HEK293 (cell line): Measurements from ENCODE around the gene PIP5K1B.

Source experiments
- ATF2 ChIP-seq: fragments of 450-650 bp; formaldehyde crosslinking; IDR thresholded peaks from 2 replicates; pipeline ENCODE4 v1.5.1; 2016; ENCODE audit warnings: missing biosample characterization, missing genetic modification characterization, low read depth
- YY1 ChIP-seq: fragments of 450-650 bp; formaldehyde crosslinking; IDR thresholded peaks from 2 replicates; pipeline ENCODE4 v1.5.1; 2018; ENCODE audit warnings: missing biosample characterization, missing genetic modification characterization
- ZBTB21 ChIP-seq: fragments of 450-650 bp; formaldehyde crosslinking; IDR thresholded peaks from 2 replicates; pipeline ENCODE4 v1.5.1; 2017; ENCODE audit warnings: missing biosample characterization, missing genetic modification characterization
- ZBTB6 ChIP-seq: fragments of 450-650 bp; formaldehyde crosslinking; IDR thresholded peaks from 2 replicates; pipeline ENCODE4 v1.5.1; 2017; ENCODE audit warnings: missing biosample characterization, missing genetic modification characterization
- ZNF341 ChIP-seq: fragments of 450-650 bp; formaldehyde crosslinking; IDR thresholded peaks from 2 replicates; pipeline ENCODE4; 2016; ENCODE audit warnings: low read depth, missing biosample characterization, missing genetic modification characterization
- ZNF549 ChIP-seq: fragments of 450-650 bp; IDR thresholded peaks from 2 replicates; pipeline ENCODE4 v1.5.1; 2018; ENCODE audit warnings: missing biosample characterization, missing genetic modification characterization, mild to moderate bottlenecking, inconsistent platforms, moderate library complexity
- ZNF571 ChIP-seq: fragments of 450-650 bp; formaldehyde crosslinking; IDR thresholded peaks from 2 replicates; pipeline ENCODE4 v1.5.0; 2017; ENCODE audit warnings: missing biosample characterization, missing genetic modification characterization
- ZNF629 ChIP-seq: fragments of 450-650 bp; formaldehyde crosslinking; IDR thresholded peaks from 2 replicates; pipeline ENCODE4 v1.5.1; 2017; ENCODE audit warnings: missing biosample characterization, missing genetic modification characterization
- ZNF677 ChIP-seq: fragments of 450-650 bp; IDR thresholded peaks from 2 replicates; pipeline ENCODE4 v1.5.0; 2018; ENCODE audit warnings: missing biosample characterization, mild to moderate bottlenecking, missing genetic modification characterization, moderate library complexity
- TF ChIP-seq, protein P1 (sequence below): fragments of 450-650 bp; formaldehyde crosslinking; IDR thresholded peaks from 2 replicates; pipeline ENCODE4 v1.5.1; 2016; ENCODE audit warnings: missing biosample characterization, missing genetic modification characterization
- TF ChIP-seq, protein P2 (sequence below): fragments of 450-650 bp; formaldehyde crosslinking; IDR thresholded peaks from 2 replicates; pipeline ENCODE4 v1.5.1; 2016; ENCODE audit warnings: missing biosample characterization, missing genetic modification characterization

GRCh38 chr9:68934329-68934644, 229.2 kb downstream of the PIP5K1B start:
- TF ChIP-seq, protein P1, sequence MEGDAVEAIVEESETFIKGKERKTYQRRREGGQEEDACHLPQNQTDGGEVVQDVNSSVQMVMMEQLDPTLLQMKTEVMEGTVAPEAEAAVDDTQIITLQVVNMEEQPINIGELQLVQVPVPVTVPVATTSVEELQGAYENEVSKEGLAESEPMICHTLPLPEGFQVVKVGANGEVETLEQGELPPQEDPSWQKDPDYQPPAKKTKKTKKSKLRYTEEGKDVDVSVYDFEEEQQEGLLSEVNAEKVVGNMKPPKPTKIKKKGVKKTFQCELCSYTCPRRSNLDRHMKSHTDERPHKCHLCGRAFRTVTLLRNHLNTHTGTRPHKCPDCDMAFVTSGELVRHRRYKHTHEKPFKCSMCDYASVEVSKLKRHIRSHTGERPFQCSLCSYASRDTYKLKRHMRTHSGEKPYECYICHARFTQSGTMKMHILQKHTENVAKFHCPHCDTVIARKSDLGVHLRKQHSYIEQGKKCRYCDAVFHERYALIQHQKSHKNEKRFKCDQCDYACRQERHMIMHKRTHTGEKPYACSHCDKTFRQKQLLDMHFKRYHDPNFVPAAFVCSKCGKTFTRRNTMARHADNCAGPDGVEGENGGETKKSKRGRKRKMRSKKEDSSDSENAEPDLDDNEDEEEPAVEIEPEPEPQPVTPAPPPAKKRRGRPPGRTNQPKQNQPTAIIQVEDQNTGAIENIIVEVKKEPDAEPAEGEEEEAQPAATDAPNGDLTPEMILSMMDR (tag by site-specific recombination): no peak
- TF ChIP-seq, protein P2, sequence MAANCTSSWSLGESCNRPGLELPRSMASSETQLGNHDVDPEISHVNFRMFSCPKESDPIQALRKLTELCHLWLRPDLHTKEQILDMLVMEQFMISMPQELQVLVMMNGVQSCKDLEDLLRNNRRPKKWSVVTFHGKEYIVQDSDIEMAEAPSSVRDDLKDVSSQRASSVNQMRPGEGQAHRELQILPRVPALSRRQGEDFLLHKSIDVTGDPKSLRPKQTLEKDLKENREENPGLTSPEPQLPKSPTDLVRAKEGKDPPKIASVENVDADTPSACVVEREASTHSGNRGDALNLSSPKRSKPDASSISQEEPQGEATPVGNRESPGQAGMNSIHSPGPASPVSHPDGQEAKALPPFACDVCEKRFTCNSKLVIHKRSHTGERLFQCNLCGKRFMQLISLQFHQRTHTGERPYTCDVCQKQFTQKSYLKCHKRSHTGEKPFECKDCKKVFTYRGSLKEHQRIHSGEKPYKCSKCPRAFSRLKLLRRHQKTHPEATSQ (tag by site-specific recombination): no peak
- TF ChIP-seq ZNF571 (no peak), YY1 (tag by site-specific recombination) (no peak), ZNF341 (tag by site-specific recombination) (no peak), ZNF677 (tag by site-specific recombination) (no peak), ZNF549 (tag by site-specific recombination) (no peak), ZNF629 (no peak), ZBTB6 (tag by site-specific recombination) (no peak), ATF2 (tag by site-specific recombination) (no peak), ZBTB21 (tag by site-specific recombination) (no peak)
